Heart left ventricle (tissue), 13 donors: ENCODE results near the gene FAM180A.

Experiments used
- CTCF ChIP-seq, 12 donors: fragments of 200-600 bp; sonication (generic) in 4 of 12; IDR thresholded peaks; one replicate each; pipeline versions ENCODE4 v1.5.0 to v1.8.0; 2018 to 2022; ENCODE audit warnings: antibody characterized with exemption in 12 of 12, mild to moderate bottlenecking in 5 of 12
- POLR2A ChIP-seq, 2 donors: fragments of 450-650 bp; IDR thresholded peaks; one replicate each; pipeline ENCODE4 v1.6.1; 2017; ENCODE audit warnings: antibody characterized with exemption in 2 of 2, mild to moderate bottlenecking in 2 of 2, moderate library complexity in 2 of 2
- donor health status: ischemic (EF 13 %, LVEDD 7.1; RV severe dilation, severe dysfunction).
- donor health status: DM: no; HTN: yes; CAD: no.
- donor health status: DM: no; HTN: no; CAD: no.
- donor health status: ischemic (EF 25% LVEDD 6.9; RV normal size, moderate dysfunction).
- donor health status: ischemic (EF 25% LVEDD 5.7; RV mildly dilated, moderate dysfunction).
- donor health status: ischemic (EF 35%, LVEDD 5.7; RV mildly dilated, moderate dysfunction).
- donor health status: nonischemic (EF 11% LVEDD 7.7; RV severe dilation, severe dysfunction).
- donor health status: DM: yes; HTN: yes; CAD: no.
- donor health status: PGD.
- donor health status: ischemic (EF 29% LVEDD 5.4; RV normal size, mild dysfunction).
- donor health status: nonischemic (EF 23%, LVEDD 6.1; RV moderate dilation, normal function).

- TF ChIP-seq CTCF (IDR thresholded peaks at IDR 0.05) (no peak), POLR2A (IDR thresholded peaks at IDR 0.05) (no peak)
These were observed 23.5 kb upstream of the FAM180A start for GRCh38 chr7:135771961-135772638.
